H9 (cell line): ENCODE data around the gene CLCN6. TPM values are rescaled to one million over a fixed set of nuclear protein-coding genes. Genes with fewer than 3 reads are reported as not detected.

ENCODE experiments used
- DNase-seq: peaks from one replicate; pipeline ENCODE4 v3.0.0-alpha.2; 2017
- H2AFZ ChIP-seq: one replicate; pipeline ENCODE4 v1.6.1; 2013; ENCODE audit warnings: mild to moderate bottlenecking, low read length, control low read depth, moderate library complexity
- H2AK5ac ChIP-seq: 2 replicates; pipeline ENCODE4 v1.6.1; 2013; ENCODE audit warnings: low read length, control low read depth, mixed read lengths; ENCODE audit not compliant: insufficient read length
- H2BK120ac ChIP-seq: one replicate; pipeline ENCODE4 v1.6.1; 2013; ENCODE audit warnings: low read depth, mild to moderate bottlenecking, low read length, control low read depth, inconsistent platforms; ENCODE audit not compliant: poor library complexity, severe bottlenecking
- H2BK12ac ChIP-seq: 2 replicates; pipeline ENCODE4 v1.6.1; 2013; ENCODE audit warnings: low read length, control low read depth, mixed read lengths, low read depth; ENCODE audit not compliant: insufficient read length
- H2BK15ac ChIP-seq: 2 replicates; pipeline ENCODE4 v1.6.1; 2013; ENCODE audit warnings: low read depth, low read length, control low read depth
- H2BK20ac ChIP-seq: one replicate; pipeline ENCODE4 v1.6.1; 2013; ENCODE audit warnings: low read depth, mild to moderate bottlenecking, low read length, control low read depth, inconsistent platforms; ENCODE audit not compliant: poor library complexity, severe bottlenecking
- H2BK5ac ChIP-seq: 2 replicates; pipeline ENCODE4 v1.6.1; 2013; ENCODE audit warnings: low read length, control low read depth, mixed read lengths; ENCODE audit not compliant: insufficient read length
- H3K14ac ChIP-seq: 2 replicates; pipeline ENCODE4 v1.6.1; 2013; ENCODE audit warnings: low read length, control low read depth; ENCODE audit not compliant: insufficient read depth
- H3K18ac ChIP-seq: 2 replicates; pipeline ENCODE4 v1.6.1; 2013; ENCODE audit warnings: low read depth, mild to moderate bottlenecking, mixed read lengths, low read length, control low read depth; ENCODE audit not compliant: insufficient read length
- H3K23ac ChIP-seq: 2 replicates; pipeline ENCODE4 v1.6.1; 2013; ENCODE audit warnings: low read length, control low read depth, mixed read lengths, low read depth; ENCODE audit not compliant: insufficient read length
- H3K23me2 ChIP-seq: 2 replicates; pipeline ENCODE4 v1.6.1; 2013; ENCODE audit warnings: low read depth, mild to moderate bottlenecking, mixed read lengths, low read length, control low read depth; ENCODE audit not compliant: insufficient read length, poor library complexity, severe bottlenecking
- H3K27ac ChIP-seq: 2 replicates; pipeline ENCODE4 v1.5.1; 2013; ENCODE audit warnings: low read length, control low read depth, mixed read lengths, low read depth; ENCODE audit not compliant: insufficient read length
- H3K27me3 ChIP-seq: 2 replicates; pipeline ENCODE4 v1.6.1; 2013; ENCODE audit warnings: low read length, control low read depth, inconsistent platforms; ENCODE audit not compliant: insufficient read depth
- H3K4ac ChIP-seq: 2 replicates; pipeline ENCODE4 v1.6.1; 2013; ENCODE audit warnings: low read depth, mild to moderate bottlenecking, control low read depth, inconsistent platforms, low read length, moderate library complexity
- H3K4me1 ChIP-seq: 2 replicates; pipeline ENCODE4 v1.6.1; 2013; ENCODE audit warnings: low read length, control low read depth, inconsistent platforms; ENCODE audit not compliant: insufficient read depth
- H3K4me2 ChIP-seq: 2 replicates; pipeline ENCODE4 v1.6.1; 2013; ENCODE audit warnings: low read length, control low read depth, mixed read lengths; ENCODE audit not compliant: insufficient read length, insufficient read depth
- H3K56ac ChIP-seq: 2 replicates; pipeline ENCODE4 v1.6.1; 2013; ENCODE audit warnings: low read depth, mild to moderate bottlenecking, mixed read lengths, low read length, control low read depth; ENCODE audit not compliant: insufficient read length
- H3K79me1 ChIP-seq: 2 replicates; pipeline ENCODE4 v1.6.1; 2013; ENCODE audit warnings: low read depth, mild to moderate bottlenecking, moderate library complexity, low read length, control low read depth, inconsistent platforms; ENCODE audit not compliant: insufficient read depth, poor library complexity, severe bottlenecking
- H3K79me2 ChIP-seq: 2 replicates; pipeline ENCODE4 v1.6.1; 2013; ENCODE audit warnings: low read length, control low read depth, inconsistent platforms; ENCODE audit not compliant: insufficient read depth
- H3K9ac ChIP-seq: 2 replicates; pipeline ENCODE4 v1.6.1; 2013; ENCODE audit warnings: low read length, control low read depth, mixed read lengths; ENCODE audit not compliant: insufficient read length; ENCODE audit errors: extremely low read depth
- H3K9me3 ChIP-seq: one replicate; pipeline ENCODE4 v1.6.1; 2013; ENCODE audit warnings: low read depth, low read length, inconsistent platforms; ENCODE audit not compliant: control insufficient read depth
- H3T11ph ChIP-seq: one replicate; pipeline ENCODE4 v1.6.1; 2013; ENCODE audit warnings: mild to moderate bottlenecking, low read length, control low read depth, inconsistent platforms
- H4K20me1 ChIP-seq: one replicate; pipeline ENCODE4 v1.6.1; 2013; ENCODE audit not compliant: control insufficient read depth, insufficient read length, insufficient read depth
- H4K5ac ChIP-seq: 2 replicates; pipeline ENCODE4 v1.6.1; 2013; ENCODE audit warnings: low read depth, mild to moderate bottlenecking, mixed read lengths, low read length, control low read depth; ENCODE audit not compliant: insufficient read length
- H4K8ac ChIP-seq: replicated peaks from 2 replicates; pipeline ENCODE4 v1.6.1; 2013; ENCODE audit warnings: low read length, control low read depth, mixed read lengths, low read depth; ENCODE audit not compliant: insufficient read length
- H4K91ac ChIP-seq: 2 replicates; pipeline ENCODE4 v1.6.1; 2013; ENCODE audit warnings: low read depth, mild to moderate bottlenecking, moderate library complexity, mixed read lengths, low read length, control low read depth; ENCODE audit not compliant: insufficient read length
- H3K27ac Mint-ChIP-seq, 3 experiments: 2 replicates in 2 of 3; 3 replicates in 1 of 3; pipeline ENCODE4 v1.8.0; 2020 to 2021; ENCODE audit warnings: mixed read lengths in 3 of 3, mild to moderate bottlenecking in 1 of 3, moderate library complexity in 1 of 3
- H3K27me3 Mint-ChIP-seq: 2 replicates; pipeline ENCODE4 v1.8.0; 2021; ENCODE audit warnings: low read depth, mild to moderate bottlenecking, moderate library complexity, mixed read lengths
- H3K36me3 Mint-ChIP-seq, 3 experiments: 2 replicates in 2 of 3; 3 replicates in 1 of 3; pipeline ENCODE4 v1.8.0; 2020 to 2021; ENCODE audit warnings: low read depth in 3 of 3, mixed read lengths in 3 of 3; ENCODE audit not compliant: insufficient read depth in 1 of 3
- H3K4me1 Mint-ChIP-seq, 2 experiments: 2 replicates each; pipeline ENCODE4 v1.8.0; 2020; ENCODE audit warnings: mixed read lengths in 2 of 2
- H3K4me3 Mint-ChIP-seq, 2 experiments: 2 replicates in 1 of 2; 3 replicates in 1 of 2; pipeline ENCODE4 v1.8.0; 2020 to 2021; ENCODE audit warnings: mild to moderate bottlenecking in 2 of 2, mixed read lengths in 2 of 2, moderate library complexity in 1 of 2
- H3K9me3 Mint-ChIP-seq, 2 experiments: 2 replicates in 1 of 2; 3 replicates in 1 of 2; pipeline ENCODE4 v1.8.0; 2020; ENCODE audit warnings: mild to moderate bottlenecking in 2 of 2, mixed read lengths in 2 of 2, moderate library complexity in 1 of 2
- CTCF ChIP-seq: fragments of 200-600 bp; sonication (generic); conservative IDR thresholded peaks from 3 replicates; pipeline ENCODE4 v1.8.0; 2021; ENCODE audit warnings: antibody characterized with exemption, mild to moderate bottlenecking
- WGBS: extraction: QIAGEN DNeasy Blood & Tissue Kit; methylation state at CpG from one replicate; pipeline ENCODE4 v1.1.7; 2013; ENCODE audit warnings: missing lambda C conversion rate, low lambda C conversion rate, mixed read lengths; ENCODE audit not compliant: insufficient read length; ENCODE audit errors: extremely low coverage; 5-methylcytosine and 5-hydroxymethylcytosine counted together
- total RNA-seq: library from RNA; stranded (reverse); gene quantifications from 2 replicates; pipeline ENCODE4 v1.2.1, GENCODE V29; 2021

The CLCN6 gene
- total RNA-seq, 1 experiment from 2014 or later, result 20.5 TPM

- H2BK20ac ChIP-seq, result no peak overlapping the region
- H3K27ac ChIP-seq, result no peak overlapping the region
- Mint-ChIP-seq H3K27ac (no peak overlapping the region), H3K4me1 (peaks cover 6 to 15% of the 10 kb centered on the region in 2 experiments; a peak in 3 of 4 replicates), H3K9me3 (no peaks in the 10 kb centered on the region), H3K4me3 (no peak overlapping the region), H3K36me3 (no peaks in the 10 kb centered on the region), H3K27me3 (peaks cover 55% of the 10 kb centered on the region)
- H4K91ac ChIP-seq, result no peak overlapping the region
- H3K14ac ChIP-seq, result no peak overlapping the region
- H4K20me1 ChIP-seq, result no peaks in the 10 kb centered on the region
- no peak overlapping the region for H3K9ac ChIP-seq
- no peaks in the 10 kb centered on the region for H3K4me1 ChIP-seq
- no peak overlapping the region for H4K5ac ChIP-seq
- H3K23ac ChIP-seq, result no peak overlapping the region
- no peaks in the 10 kb centered on the region for H3K79me1 ChIP-seq
- no peak overlapping the region for H3K56ac ChIP-seq
- H2BK12ac ChIP-seq, result no peak overlapping the region
- H3K18ac ChIP-seq, result no peak overlapping the region
- no CpG with 5 or more reads among the region's 8 CpGs for WGBS
- TF ChIP-seq CTCF, result no peak
- no peak overlapping the region for H2AK5ac ChIP-seq
- H3K23me2 ChIP-seq, result no peaks in the 10 kb centered on the region
- H3K9me3 ChIP-seq, result no peaks in the 10 kb centered on the region
- no peak overlapping the region for H2AFZ ChIP-seq
- no peak overlapping the region for H3K4me2 ChIP-seq
- H2BK15ac ChIP-seq, result no peak overlapping the region
- no peak overlapping the region for H4K8ac ChIP-seq
- no peak overlapping the region for H2BK120ac ChIP-seq
- no peak overlapping the region for H3T11ph ChIP-seq
- no peak for DNase-seq
- no peaks in the 10 kb centered on the region for H3K79me2 ChIP-seq
- H3K4ac ChIP-seq, result no peak overlapping the region
- H3K27me3 ChIP-seq, result no peaks in the 10 kb centered on the region; the same call in 1 of the 2 replicates
- no peak overlapping the region for H2BK5ac ChIP-seq
Measured at GRCh38 chr1:11855430-11855829, 49.4 kb downstream of the CLCN6 start.
